NCI-H1436 (cell line): ENCODE data around the gene IGFLR1.
"Not testable (repeated sequence)": the region's sequence is repeated elsewhere in the genome, so short reads cannot be mapped to it uniquely, and the experiment has no call there.

Experiments used
- DNase-seq: peaks from one replicate; lab custom pipeline; 2025; lab: John Stamatoyannopoulos, UW

IGFLR1 gene

GRCh38 chr19:35777086-35777841, 35.0 kb upstream of the IGFLR1 start:
- no peak for DNase-seq

- DNase-seq: no peak
Measured at GRCh38 chr19:35776102-35776788, 34.0 kb upstream of the IGFLR1 start.

- DNase-seq: peak; percentile 99
Measured at GRCh38 chr19:35775298-35776101, 33.2 kb upstream of the IGFLR1 start, which contains the start of gene ARHGAP33. ARHGAP33 (plus strand) TSS chr19:35775564; CDS start chr19:35775659, 95 bp downstream.

GRCh38 chr19:35775046-35775297, 32.7 kb upstream of the IGFLR1 start:
- DNase-seq: no peak

GRCh38 chr19:35774274-35775045, 32.2 kb upstream of the IGFLR1 start:
- no peak for DNase-seq

- no peak for DNase-seq
Measured at GRCh38 chr19:35773020-35773806, 31.0 kb upstream of the IGFLR1 start.

- not testable (repeated sequence) for DNase-seq
Measured at GRCh38 chr19:35772362-35772761, 30.1 kb upstream of the IGFLR1 start.

- DNase-seq: no peak
Measured at GRCh38 chr19:35768082-35768421, 25.8 kb upstream of the IGFLR1 start.

- no peak for DNase-seq
Measured at GRCh38 chr19:35767288-35768081, 25.2 kb upstream of the IGFLR1 start.

- DNase-seq: no peak
Measured at GRCh38 chr19:35766571-35767104, 24.4 kb upstream of the IGFLR1 start.

GRCh38 chr19:35764432-35765315, 22.4 kb upstream of the IGFLR1 start:
- no peak for DNase-seq

- no peak for DNase-seq
Measured at GRCh38 chr19:35760711-35761349, 18.6 kb upstream of the IGFLR1 start.

- no peak for DNase-seq
Measured at GRCh38 chr19:35759697-35760096, 17.4 kb upstream of the IGFLR1 start.

GRCh38 chr19:35757749-35758608, 15.7 kb upstream of the IGFLR1 start, which contains the start of gene PROSER3:
PROSER3 (plus strand) TSS chr19:35758176; CDS start chr19:35758216, 40 bp downstream.
- peak; percentile 98 for DNase-seq

- no peak for DNase-seq
Measured at GRCh38 chr19:35757231-35757748, 15.0 kb upstream of the IGFLR1 start.

GRCh38 chr19:35756377-35757230, 14.4 kb upstream of the IGFLR1 start, which contains the start of gene HSPB6:
HSPB6 (minus strand) TSS chr19:35757029; CDS start chr19:35757008, 21 bp downstream.
- no peak for DNase-seq
